ENCODE data around the gene EGFR. TPM values are rescaled to one million over a fixed set of nuclear protein-coding genes. Genes with fewer than 3 reads are reported as not detected.
A peak's percentile ranks its signal among the peaks of the same experiment; 100 is the strongest.

EGFR gene
- total and polyA plus RNA-seq, 7 donors = 3.6 to 39.7 (median 14.1) TPM

- DNase-seq (no peak), ATAC-seq (no peak)
- Histone ChIP-seq H3K9me3 (no peaks in the 10 kb centered on the region), H3K36me3 (ENCODE audit: insufficient read depth in 1 of 2, low read depth in 1 of 2) (no peaks in the 10 kb centered on the region), H3K4me1 (peaks cover 61% of the 10 kb centered on the region), H3K27me3 (ENCODE audit: insufficient read depth in 3 of 3, low read length in 2 of 3) (no peaks in the 10 kb centered on the region), H3K27ac (no peak overlapping the region), H3K4me3 (no peak overlapping the region)
- 76 to 90% (median 78%) methylated on average over 5 of the region's 5 CpGs for WGBS, 3 donors
- TF ChIP-seq CTCF (IDR thresholded peaks at IDR 0.05) = no peak
- intact Hi-C loops (cut with DNase I) = loop anchor here in 1 of 2 donors (2.0 kb wide), 1 partner anchor 205 kb away; no protein-coding TSS in a partner anchor
Observed at GRCh38 chr7:55050281-55050680, 31.5 kb downstream of the EGFR start.

- Histone ChIP-seq H3K4me3 (no peak overlapping the region), H3K9me3 (no peaks in the 10 kb centered on the region), H3K36me3 (ENCODE audit: insufficient read depth in 1 of 2, low read depth in 1 of 2) (no peaks in the 10 kb centered on the region), H3K4me1 (peaks cover 61% of the 10 kb centered on the region), H3K27ac (no peak overlapping the region), H3K27me3 (ENCODE audit: insufficient read depth in 3 of 3, low read length in 2 of 3) (no peaks in the 10 kb centered on the region)
- 92 to 98% (median 93%) methylated on average over 2 of the region's 2 CpGs for WGBS, 3 donors
- DNase-seq (no peak), ATAC-seq (no peak)
- intact Hi-C loops (cut with DNase I) = no loop called here
- no peak for TF ChIP-seq CTCF (IDR thresholded peaks at IDR 0.05)
Observed at GRCh38 chr7:55052081-55052480, 33.3 kb downstream of the EGFR start.

GRCh38 chr7:55052741-55053427 is 34.1 kb downstream of the EGFR start:
- ATAC-seq (no peak), DNase-seq (no peak)
- intact Hi-C loops (cut with DNase I) = no loop called here
- H3K36me3 ChIP-seq (ENCODE audit: insufficient read depth in 1 of 2, low read depth in 1 of 2) = no peaks in the 10 kb centered on the region
- H3K27me3 ChIP-seq (ENCODE audit: insufficient read depth in 3 of 3, low read length in 2 of 3) = no peaks in the 10 kb centered on the region
- H3K27ac ChIP-seq = peak overlapping the region; percentile 15
- no peak overlapping the region for H3K4me3 ChIP-seq
- H3K4me1 ChIP-seq = peaks cover 59% of the 10 kb centered on the region
- 74 to 78% (median 75%) methylated on average over 13 of the region's 13 CpGs for WGBS, 3 donors
- no peaks in the 10 kb centered on the region for H3K9me3 ChIP-seq
- TF ChIP-seq CTCF (IDR thresholded peaks at IDR 0.05) = no peak

GRCh38 chr7:55053651-55054571 is 35.1 kb downstream of the EGFR start:
- WGBS, 3 donors = 50 to 64% (median 52%) methylated on average over 26 of the region's 26 CpGs
- no peak for TF ChIP-seq CTCF (IDR thresholded peaks at IDR 0.05)
- H3K27me3 ChIP-seq (ENCODE audit: insufficient read depth in 3 of 3, low read length in 2 of 3) = no peaks in the 10 kb centered on the region
- H3K4me3 ChIP-seq = no peak overlapping the region
- peaks cover 49% of the 10 kb centered on the region for H3K4me1 ChIP-seq
- intact Hi-C loops (cut with DNase I) = no loop called here
- no peaks in the 10 kb centered on the region for H3K36me3 ChIP-seq (ENCODE audit: insufficient read depth in 1 of 2, low read depth in 1 of 2)
- ATAC-seq (peak; percentile 40 to 65 (median 58)), DNase-seq (peak in 1 of 2 donors; percentile 29)
- H3K9me3 ChIP-seq = no peaks in the 10 kb centered on the region
- H3K27ac ChIP-seq = peak overlapping the region; percentile 15
